OCI-LY7 (cell line): ENCODE measurements around the gene OR2T11. TPM values are rescaled to one million over a fixed set of nuclear protein-coding genes. Genes with fewer than 3 reads are reported as not detected.

Source experiments
- BruUV-seq: library from RNA; stranded (reverse); fragments of 400-500 nt; replicated peaks from 2 replicates; lab custom pipeline; 2021; lab: Mats Ljungman, UMichigan
- CTCF ChIA-PET: fragments of 300-600 bp; sonication (Branson Sonifier 250); formaldehyde crosslinking; loops from one replicate; lab custom pipeline; 2022; ENCODE audit warnings: antibody characterized with exemption; ENCODE audit not compliant: unreplicated experiment; lab: Charles Lee
- POLR2A ChIA-PET: fragments of 300-600 bp; sonication (Branson Sonifier 250); formaldehyde crosslinking; loops from one replicate; lab custom pipeline; 2022; ENCODE audit warnings: antibody characterized with exemption; lab: Charles Lee
- DNase-seq: peaks from one replicate; pipeline ENCODE4 v3.0.0-alpha.2; 2015; ENCODE audit warnings: low spot score
- H2AFZ ChIP-seq: fragments of 200-600 bp; sonication (generic), shearing (Covaris generic); 2 replicates; pipeline ENCODE4 v1.6.1; 2014; ENCODE audit warnings: mild to moderate bottlenecking, antibody characterized with exemption, low read length, moderate library complexity
- H3K27ac ChIP-seq: fragments of 200-600 bp; sonication (generic); 2 replicates; pipeline ENCODE4 v1.5.1; 2014; ENCODE audit warnings: mixed run types, low read depth, mild to moderate bottlenecking, moderate library complexity, low read length, inconsistent platforms; ENCODE audit not compliant: poor library complexity, severe bottlenecking
- H3K36me3 ChIP-seq: fragments of 200-600 bp; sonication (generic); 2 replicates; pipeline ENCODE4 v1.6.1; 2014; ENCODE audit warnings: mild to moderate bottlenecking, antibody characterized with exemption, low read length, moderate library complexity, mixed read lengths; ENCODE audit not compliant: insufficient read depth
- H3K4me1 ChIP-seq: fragments of 200-600 bp; sonication (generic); 2 replicates; pipeline ENCODE4 v1.5.1; 2014; ENCODE audit warnings: mild to moderate bottlenecking, low read length; ENCODE audit not compliant: insufficient read depth, poor library complexity, severe bottlenecking
- H3K4me2 ChIP-seq: fragments of 200-600 bp; sonication (generic); 2 replicates; pipeline ENCODE4 v1.6.1; 2014; ENCODE audit warnings: mild to moderate bottlenecking, low read length
- H3K4me3 ChIP-seq: fragments of 200-600 bp; sonication (generic); 2 replicates; pipeline ENCODE4 v1.5.1; 2014; ENCODE audit warnings: mild to moderate bottlenecking, low read depth, low read length; ENCODE audit not compliant: poor library complexity, severe bottlenecking
- H3K79me2 ChIP-seq: fragments of 200-600 bp; sonication (generic); 2 replicates; pipeline ENCODE4 v1.6.1; 2016; ENCODE audit warnings: low read depth, mild to moderate bottlenecking, low read length, moderate library complexity, mixed read lengths; ENCODE audit not compliant: insufficient read depth
- H3K9me2 ChIP-seq: fragments of 200-600 bp; sonication (generic); 2 replicates; pipeline ENCODE4 v1.6.1; 2016; ENCODE audit warnings: mild to moderate bottlenecking, low read length, mixed read lengths; ENCODE audit not compliant: insufficient read depth
- H3K9me3 ChIP-seq: fragments of 200-600 bp; sonication (generic); 2 replicates; pipeline ENCODE4 v1.6.1; 2014; ENCODE audit warnings: mild to moderate bottlenecking, mixed run types, low read length, mixed read lengths
- H4K20me1 ChIP-seq: fragments of 200-600 bp; sonication (generic); 2 replicates; pipeline ENCODE4 v1.6.1; 2014; ENCODE audit warnings: mild to moderate bottlenecking, antibody characterized with exemption, low read length, moderate library complexity, mixed read lengths; ENCODE audit not compliant: insufficient read depth
- CTCF ChIP-seq: fragments of 200-600 bp; sonication (generic); conservative IDR thresholded peaks from 2 replicates; pipeline ENCODE4 v1.5.1; 2014; ENCODE audit warnings: mild to moderate bottlenecking, antibody characterized with exemption, low read length, moderate library complexity, mixed read lengths
- EZH2phosphoT487 ChIP-seq: fragments of 200-600 bp; sonication (generic); IDR thresholded peaks from 2 replicates; pipeline ENCODE4 v1.6.1; 2018; ENCODE audit warnings: low read depth, borderline replicate concordance, mild to moderate bottlenecking, mixed run types, antibody characterized with exemption, low read length, moderate library complexity, mixed read lengths
- intact Hi-C: fragments of 100-400 bp; cut with micrococcal nuclease; formaldehyde crosslinking; loops from one replicate; pipeline ENCODE4 v1.10.0; 2022; ENCODE audit not compliant: unreplicated experiment
- total RNA-seq, 2 experiments: library from RNA; depleted of rRNA in 1 of 2; stranded (reverse); fragments of >200 nt in 1 of 2; shearing (Covaris generic) in 1 of 2; gene quantifications; 2 replicates each; pipeline ENCODE4 v1.2.3, GENCODE V29; 2014 to 2022

The OR2T11 gene
- total RNA-seq, 2 experiments from 2014 or later: not detected

- Histone ChIP-seq H3K4me1 (no peaks in the 10 kb centered on the region), H4K20me1 (no peaks in the 10 kb centered on the region), H3K4me3 (no peak overlapping the region), H3K9me2 (no peaks in the 10 kb centered on the region), H2AFZ (no peak overlapping the region), H3K9me3 (no peaks in the 10 kb centered on the region), H3K79me2 (no peaks in the 10 kb centered on the region), H3K4me2 (no peak overlapping the region), H3K36me3 (no peaks in the 10 kb centered on the region), H3K27ac (no peak overlapping the region)
- intact Hi-C loops: no loop called here
- peak; percentile 59 for DNase-seq
- BruUV-seq: no TSS peak
- CTCF ChIA-PET: no interaction called here
- POLR2A ChIA-PET: interaction anchor here (1.8 kb wide), 1 partner anchor 186 kb away, joined by 3 read pairs; no protein-coding TSS in a partner anchor
- peak; percentile 95 for TF ChIP-seq CTCF
- no peak for TF ChIP-seq EZH2phosphoT487
Observed at GRCh38 chr1:248618878-248619277, 16.0 kb downstream of the OR2T11 start.

GRCh38 chr1:248618119-248618518 is 16.8 kb downstream of the OR2T11 start:
- Histone ChIP-seq H3K36me3 (no peaks in the 10 kb centered on the region), H3K9me3 (no peaks in the 10 kb centered on the region), H4K20me1 (no peaks in the 10 kb centered on the region), H3K4me1 (no peaks in the 10 kb centered on the region), H3K79me2 (no peaks in the 10 kb centered on the region), H3K27ac (no peak overlapping the region), H3K9me2 (no peaks in the 10 kb centered on the region), H2AFZ (no peak overlapping the region), H3K4me3 (no peak overlapping the region), H3K4me2 (no peak overlapping the region)
- TF ChIP-seq CTCF (no peak), EZH2phosphoT487 (no peak)
- ChIA-PET POLR2A (interaction anchor here (1.8 kb wide), 1 partner anchor 187 kb away, joined by 3 read pairs; no protein-coding TSS in a partner anchor), CTCF (no interaction called here)
- no peak for DNase-seq
- intact Hi-C loops: no loop called here
- no TSS peak for BruUV-seq

DNA sequence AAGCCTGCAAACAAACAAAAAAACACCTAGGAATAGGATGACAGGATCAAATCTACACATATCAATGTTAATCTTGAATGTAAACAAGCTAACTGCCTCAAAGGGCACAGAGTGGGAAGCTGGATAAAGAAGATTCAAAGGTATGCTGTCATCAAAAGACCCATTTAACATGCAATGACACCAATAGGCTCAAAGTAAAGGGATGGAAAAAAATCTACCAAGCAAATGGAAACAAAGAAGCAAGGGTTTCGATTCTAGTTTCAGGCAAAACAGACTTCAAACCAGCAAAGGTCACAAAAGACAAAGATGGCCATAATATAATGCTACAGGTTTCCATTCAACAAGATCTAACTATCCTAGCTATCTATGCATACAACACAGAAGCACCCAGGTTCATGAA is 21.1 kb downstream of the OR2T11 start:
- BruUV-seq: no TSS peak
- intact Hi-C loops: no loop called here

More for the DNA sequence above, 21.1 kb downstream of the OR2T11 start:
- Histone ChIP-seq H4K20me1 (no peaks in the 10 kb centered on the region), H3K9me3 (no peaks in the 10 kb centered on the region), H3K4me2 (no peak overlapping the region), H3K4me3 (no peak overlapping the region), H3K27ac (no peak overlapping the region), H2AFZ (no peak overlapping the region), H3K36me3 (no peaks in the 10 kb centered on the region), H3K79me2 (no peaks in the 10 kb centered on the region), H3K4me1 (no peaks in the 10 kb centered on the region), H3K9me2 (no peaks in the 10 kb centered on the region)
- no peak for DNase-seq
- ChIA-PET CTCF (no interaction called here), POLR2A (interaction anchor here (1.0 kb wide), 1 partner anchor 191 kb away, joined by 5 read pairs; no protein-coding TSS in a partner anchor)
- TF ChIP-seq CTCF (no peak), EZH2phosphoT487 (no peak)
